Left forelimb (tissue), 1 donor: ENCODE measurements around the gene CACNA1G.

Source experiments
- DNase-seq: peaks from one replicate; pipeline ENCODE4 v3.0.0-alpha.2; 2018; ENCODE audit warnings: low spot score

CACNA1G gene

DNA sequence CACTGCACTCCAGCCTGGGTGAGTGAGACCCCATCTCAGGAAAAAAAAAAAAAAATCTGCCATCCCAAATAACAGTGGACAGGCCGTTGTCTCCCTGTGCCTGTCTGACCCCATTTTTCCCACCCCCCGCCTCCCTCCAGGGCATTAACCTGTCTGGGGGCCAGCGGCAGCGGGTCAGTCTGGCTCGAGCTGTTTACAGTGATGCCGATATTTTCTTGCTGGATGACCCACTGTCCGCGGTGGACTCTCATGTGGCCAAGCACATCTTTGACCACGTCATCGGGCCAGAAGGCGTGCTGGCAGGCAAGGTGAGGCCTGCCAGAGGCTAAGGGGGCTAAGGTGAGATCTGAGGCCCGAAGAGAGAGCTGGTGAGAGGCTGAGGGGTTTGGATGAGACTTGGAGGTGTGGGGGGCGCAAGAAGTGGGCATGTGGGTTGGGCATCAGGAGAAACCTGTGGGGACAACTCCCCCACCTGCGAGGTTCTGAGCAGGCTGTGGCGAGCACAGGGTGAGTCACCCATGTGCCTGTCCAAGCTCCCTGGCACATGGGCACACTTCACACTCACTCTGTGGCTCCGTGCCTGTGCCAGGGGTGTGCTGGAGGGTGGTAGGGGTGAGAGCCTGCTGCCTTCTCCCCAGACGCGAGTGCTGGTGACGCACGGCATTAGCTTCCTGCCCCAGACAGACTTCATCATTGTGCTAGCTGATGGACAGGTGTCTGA lies 112.5 kb downstream of the CACNA1G start:
- DNase-seq: no peak

DNA sequence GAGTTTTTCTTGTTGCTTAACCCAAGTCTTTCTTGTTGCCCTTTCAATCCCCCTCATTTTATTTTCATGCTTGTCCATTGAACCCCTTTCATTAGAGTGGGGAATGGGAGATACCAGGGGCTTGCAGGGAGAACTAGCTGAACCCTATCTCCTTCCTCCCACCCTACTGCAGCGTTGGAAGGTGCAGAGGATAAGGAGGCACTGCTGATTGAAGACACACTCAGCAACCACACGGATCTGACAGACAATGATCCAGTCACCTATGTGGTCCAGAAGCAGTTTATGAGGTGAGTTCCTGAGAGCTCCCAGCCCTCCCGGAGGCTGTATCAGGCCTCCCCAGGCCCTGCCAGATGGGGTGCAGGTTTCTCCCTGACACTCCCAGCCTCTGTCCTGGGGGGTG lies 114.7 kb downstream of the CACNA1G start:
- no peak for DNase-seq

- DNase-seq: no peak
These were observed 115.1 kb downstream of the CACNA1G start for GRCh38 chr17:50675627-50676026.

DNA sequence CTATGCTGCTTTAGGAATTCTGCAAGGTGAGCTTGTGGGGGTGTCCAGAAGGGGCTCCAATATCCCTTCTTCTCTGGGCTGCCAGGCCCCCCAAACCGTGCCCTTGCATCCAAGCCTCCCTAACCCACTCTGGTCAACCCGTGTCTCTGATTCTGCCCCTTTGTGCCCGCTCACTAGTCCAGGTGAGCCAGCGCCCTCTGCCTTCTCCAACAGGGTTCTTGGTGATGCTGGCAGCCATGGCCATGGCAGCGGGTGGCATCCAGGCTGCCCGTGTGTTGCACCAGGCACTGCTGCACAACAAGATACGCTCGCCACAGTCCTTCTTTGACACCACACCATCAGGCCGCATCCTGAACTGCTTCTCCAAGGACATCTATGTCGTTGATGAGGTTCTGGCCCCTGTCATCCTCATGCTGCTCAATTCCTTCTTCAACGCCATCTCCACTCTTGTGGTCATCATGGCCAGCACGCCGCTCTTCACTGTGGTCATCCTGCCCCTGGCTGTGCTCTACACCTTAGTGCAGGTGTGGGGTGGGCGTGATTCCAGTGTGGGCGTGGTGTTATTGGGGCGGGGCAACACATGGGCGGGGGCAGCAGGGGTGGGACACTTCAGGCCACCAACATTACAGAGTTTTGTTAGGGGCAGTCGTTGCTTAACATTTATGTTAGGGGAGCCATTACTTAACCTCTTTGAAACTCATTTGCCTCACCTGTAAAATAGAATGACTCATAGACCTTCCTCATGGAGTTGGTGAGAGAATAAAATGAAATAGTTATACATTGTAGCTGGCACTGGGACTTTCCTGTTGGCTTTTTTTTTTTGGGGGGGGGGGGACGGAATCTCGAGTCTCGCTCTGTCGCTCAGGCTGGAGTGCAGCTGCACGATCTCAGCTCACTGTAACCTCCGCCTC lies 115.8 kb downstream of the CACNA1G start:
- DNase-seq: no peak
